Measurements from ENCODE around the gene ZNF792. TPM values are rescaled to one million over a fixed set of nuclear protein-coding genes. Genes with fewer than 3 reads are reported as not detected.
A peak's percentile ranks its signal among the peaks of the same experiment; 100 is the strongest.
"Not testable (repeated sequence)": the region's sequence is repeated elsewhere in the genome, so short reads cannot be mapped to it uniquely, and the experiment has no call there.

ZNF792 gene
- total RNA-seq, 1 donor from 2014 or later = 4.2 TPM

GRCh38 chr19:35009424-35010415 is 45.7 kb upstream of the ZNF792 start:
- H3K36me3 ChIP-seq = peaks cover 0 to 36% of the 10 kb centered on the region in 2 donors
- TF ChIP-seq POLR2AphosphoS5 (IDR thresholded peaks at IDR 0.05; ENCODE audit: insufficient read depth in 1 of 2, low read depth in 1 of 2) (no peak), POLR2A (IDR thresholded peaks at IDR 0.05) (no peak)
- TF ChIP-seq, protein P1, sequence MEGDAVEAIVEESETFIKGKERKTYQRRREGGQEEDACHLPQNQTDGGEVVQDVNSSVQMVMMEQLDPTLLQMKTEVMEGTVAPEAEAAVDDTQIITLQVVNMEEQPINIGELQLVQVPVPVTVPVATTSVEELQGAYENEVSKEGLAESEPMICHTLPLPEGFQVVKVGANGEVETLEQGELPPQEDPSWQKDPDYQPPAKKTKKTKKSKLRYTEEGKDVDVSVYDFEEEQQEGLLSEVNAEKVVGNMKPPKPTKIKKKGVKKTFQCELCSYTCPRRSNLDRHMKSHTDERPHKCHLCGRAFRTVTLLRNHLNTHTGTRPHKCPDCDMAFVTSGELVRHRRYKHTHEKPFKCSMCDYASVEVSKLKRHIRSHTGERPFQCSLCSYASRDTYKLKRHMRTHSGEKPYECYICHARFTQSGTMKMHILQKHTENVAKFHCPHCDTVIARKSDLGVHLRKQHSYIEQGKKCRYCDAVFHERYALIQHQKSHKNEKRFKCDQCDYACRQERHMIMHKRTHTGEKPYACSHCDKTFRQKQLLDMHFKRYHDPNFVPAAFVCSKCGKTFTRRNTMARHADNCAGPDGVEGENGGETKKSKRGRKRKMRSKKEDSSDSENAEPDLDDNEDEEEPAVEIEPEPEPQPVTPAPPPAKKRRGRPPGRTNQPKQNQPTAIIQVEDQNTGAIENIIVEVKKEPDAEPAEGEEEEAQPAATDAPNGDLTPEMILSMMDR (IDR thresholded peaks at IDR 0.05) = no peak
- no peak overlapping the region for H3K27ac ChIP-seq
- intact Hi-C loops (cut with DNase I) = no loop called here
- H3K9me3 ChIP-seq = no peaks in the 10 kb centered on the region
- DNase-seq (ENCODE audit: extremely low spot score in 2 of 2) = no peak
- H3K27me3 ChIP-seq = no peaks in the 10 kb centered on the region
- no peak overlapping the region for H3K4me3 ChIP-seq
- peaks cover 24% of the 10 kb centered on the region for H3K4me1 ChIP-seq

DNA sequence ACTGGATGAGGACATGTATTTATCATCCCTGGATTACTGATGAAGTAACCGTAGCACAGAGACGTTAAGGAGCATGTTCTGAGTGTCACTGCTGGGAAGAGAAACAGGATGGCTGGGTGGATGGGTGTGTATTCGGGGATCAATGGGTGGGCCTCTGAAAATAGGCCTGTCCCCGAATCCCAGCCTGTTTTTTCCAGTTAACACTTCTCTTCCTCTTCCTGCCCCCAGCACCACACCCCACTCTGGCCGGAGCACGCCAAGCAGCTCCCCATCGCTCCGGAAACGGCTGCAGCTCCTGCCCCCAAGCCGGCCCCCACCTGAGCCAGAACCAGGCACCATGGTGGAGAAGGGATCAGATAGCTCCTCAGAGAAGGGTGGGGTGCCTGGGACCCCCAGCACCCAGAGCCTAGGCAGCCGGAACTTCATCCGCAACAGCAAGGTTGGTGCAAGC is 44.9 kb upstream of the ZNF792 start:
- Histone ChIP-seq H3K4me1 (peaks cover 32% of the 10 kb centered on the region), H3K27ac (no peak overlapping the region), H3K4me3 (no peak overlapping the region), H3K27me3 (no peaks in the 10 kb centered on the region), H3K9me3 (no peaks in the 10 kb centered on the region), H3K36me3 (peaks cover 0 to 30% of the 10 kb centered on the region in 2 donors)
- intact Hi-C loops (cut with DNase I) = no loop called here
- TF ChIP-seq, protein P1 (IDR thresholded peaks at IDR 0.05) = no peak
- TF ChIP-seq POLR2AphosphoS5 (IDR thresholded peaks at IDR 0.05; ENCODE audit: insufficient read depth in 1 of 2, low read depth in 1 of 2) = peak in 1 of 2 donors; percentile 20
- TF ChIP-seq POLR2A (IDR thresholded peaks at IDR 0.05) = no peak
- DNase-seq (ENCODE audit: extremely low spot score in 2 of 2) = no peak

GRCh38 chr19:35007427-35007826 is 43.4 kb upstream of the ZNF792 start:
- H3K27ac ChIP-seq; H3K9me3 ChIP-seq; intact Hi-C loops (cut with DNase I); H3K4me3 ChIP-seq; H3K27me3 ChIP-seq; DNase-seq (ENCODE audit: extremely low spot score in 2 of 2): not testable (repeated sequence)
- peaks cover 36% of the 10 kb centered on the region for H3K4me1 ChIP-seq
- H3K36me3 ChIP-seq = peaks cover 0 to 28% of the 10 kb centered on the region in 2 donors

DNA sequence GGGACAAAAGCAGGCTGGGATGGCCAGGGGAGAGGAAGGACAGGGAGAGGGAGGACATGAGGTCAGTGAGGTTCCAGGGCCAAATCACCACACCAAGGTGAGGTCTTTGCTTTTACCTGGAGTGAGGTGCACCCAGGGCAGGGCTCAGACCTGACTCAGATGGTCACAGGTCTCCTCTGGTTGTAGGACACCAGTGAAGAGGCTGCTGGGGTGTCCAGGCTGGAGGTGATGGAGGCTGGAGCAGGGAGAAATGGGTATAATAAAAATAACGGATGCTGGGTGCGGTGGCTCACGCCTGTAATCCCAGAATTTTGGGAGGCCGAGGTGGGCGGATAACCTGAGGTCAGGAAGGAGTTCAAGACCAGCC is 43.0 kb upstream of the ZNF792 start:
- no peak for TF ChIP-seq POLR2AphosphoS5 (IDR thresholded peaks at IDR 0.05; ENCODE audit: insufficient read depth in 1 of 2, low read depth in 1 of 2)
- TF ChIP-seq, protein P1 (IDR thresholded peaks at IDR 0.05) = no peak
- no peak for TF ChIP-seq POLR2A (IDR thresholded peaks at IDR 0.05)
- peaks cover 36% of the 10 kb centered on the region for H3K4me1 ChIP-seq
- H3K9me3 ChIP-seq = no peaks in the 10 kb centered on the region
- H3K36me3 ChIP-seq = peaks cover 0 to 23% of the 10 kb centered on the region in 2 donors
- no peaks in the 10 kb centered on the region for H3K27me3 ChIP-seq
- intact Hi-C loops (cut with DNase I) = no loop called here
- DNase-seq (ENCODE audit: extremely low spot score in 2 of 2) = no peak
- H3K27ac ChIP-seq = no peak overlapping the region
- H3K4me3 ChIP-seq = no peak overlapping the region

- intact Hi-C loops (cut with DNase I) = no loop called here
- Histone ChIP-seq H3K27ac (no peak overlapping the region), H3K36me3 (peaks cover 0 to 18% of the 10 kb centered on the region in 2 donors), H3K9me3 (no peaks in the 10 kb centered on the region), H3K4me3 (no peak overlapping the region), H3K27me3 (no peaks in the 10 kb centered on the region), H3K4me1 (peaks cover 38% of the 10 kb centered on the region)
- TF ChIP-seq POLR2A (IDR thresholded peaks at IDR 0.05) = no peak
- TF ChIP-seq POLR2AphosphoS5 (IDR thresholded peaks at IDR 0.05; ENCODE audit: insufficient read depth in 1 of 2, low read depth in 1 of 2) = no peak
- TF ChIP-seq, protein P1 (IDR thresholded peaks at IDR 0.05) = no peak
- DNase-seq (ENCODE audit: extremely low spot score in 2 of 2) = no peak
Observed at GRCh38 chr19:35006342-35006998, 42.4 kb upstream of the ZNF792 start.

- H3K27ac ChIP-seq; H3K4me3 ChIP-seq; intact Hi-C loops (cut with DNase I); H3K27me3 ChIP-seq; DNase-seq (ENCODE audit: extremely low spot score in 2 of 2); H3K9me3 ChIP-seq: not testable (repeated sequence)
- Histone ChIP-seq H3K36me3 (peaks cover 0 to 17% of the 10 kb centered on the region in 2 donors), H3K4me1 (peaks cover 43% of the 10 kb centered on the region)
Observed at GRCh38 chr19:35006007-35006341, 41.9 kb upstream of the ZNF792 start.

Data from vagina (tissue), 2 donors.